GM12878 (cell line): ENCODE results near the gene ATF7IP. TPM values are rescaled to one million over a fixed set of nuclear protein-coding genes. Genes with fewer than 3 reads are reported as not detected.
A peak's percentile ranks its signal among the peaks of the same experiment; 100 is the strongest.

Experiments
- CBX5 ChIP-seq: sonication (generic); IDR thresholded peaks from 2 replicates; pipeline ENCODE4 v1.6.1; 2016; ENCODE audit warnings: low read depth, moderate library complexity, mild to moderate bottlenecking, inconsistent platforms
- CHD2 ChIP-seq: IDR thresholded peaks from 2 replicates; pipeline ENCODE4 v1.6.1; 2011; ENCODE audit warnings: low read depth, low read length, improper control_type of control experiment, borderline replicate concordance
- DPF2 ChIP-seq: fragments of 450-650 bp; IDR thresholded peaks from 2 replicates; pipeline ENCODE4 v1.6.1; 2017; ENCODE audit warnings: mild to moderate bottlenecking
- FOS ChIP-seq: IDR thresholded peaks from 3 replicates; pipeline ENCODE4 v1.6.1; 2011; ENCODE audit warnings: borderline replicate concordance; ENCODE audit not compliant: insufficient read length; ENCODE audit errors: extremely low read depth
- JUND ChIP-seq: IDR thresholded peaks from 2 replicates; pipeline ENCODE4 v1.6.1; 2012; ENCODE audit warnings: low read depth, mild to moderate bottlenecking, low read length, improper control_type of control experiment, moderate library complexity
- KLF5 ChIP-seq: fragments of 450-650 bp; IDR thresholded peaks from 2 replicates; pipeline ENCODE4 v1.6.1; 2014; ENCODE audit warnings: mild to moderate bottlenecking; ENCODE audit not compliant: partially characterized antibody
- MEF2B ChIP-seq: fragments of 450-650 bp; IDR thresholded peaks from 2 replicates; pipeline ENCODE4 v1.6.1; 2018; ENCODE audit warnings: mild to moderate bottlenecking, moderate library complexity; ENCODE audit not compliant: partially characterized antibody, poor library complexity, severe bottlenecking
- NR2C1 ChIP-seq: fragments of 450-650 bp; IDR thresholded peaks from 2 replicates; pipeline ENCODE4 v1.6.1; 2017; ENCODE audit warnings: antibody characterized with exemption, mild to moderate bottlenecking, moderate library complexity
- NR2F1 ChIP-seq: fragments of 450-650 bp; conservative IDR thresholded peaks from 2 replicates; pipeline ENCODE4 v1.6.1; 2017; ENCODE audit warnings: mild to moderate bottlenecking
- RAD21 ChIP-seq: IDR thresholded peaks from 2 replicates; pipeline ENCODE4 v1.6.1; 2011; ENCODE audit warnings: mild to moderate bottlenecking, low read depth, low read length, moderate library complexity; ENCODE audit not compliant: insufficient read depth
- RELA ChIP-seq: fragments of 450-650 bp; IDR thresholded peaks from 2 replicates; pipeline ENCODE4 v1.8.0; 2014; ENCODE audit warnings: borderline replicate concordance; ENCODE audit not compliant: partially characterized antibody
- SUPT20H ChIP-seq: IDR thresholded peaks from 2 replicates; pipeline ENCODE4 v1.6.1; 2011; ENCODE audit warnings: low read depth, mild to moderate bottlenecking, low read length, moderate library complexity, borderline replicate concordance; ENCODE audit not compliant: control insufficient read depth
- polyA plus RNA-seq, 11 experiments: library from polyadenylated mRNA; depleted of rRNA in 4 of 11; unstranded in 6 of 11; stranded (reverse) in 5 of 11; fragments of >200 nt; fragmentation: Nextera tagmentation in 4 of 11; fragmentation: Illumina TruSeq in 1 of 11; extraction: Ambion mirVana in 4 of 11; extraction: Trizol in 1 of 11; gene quantifications; 1 replicate in 1 of 11; 2 replicates in 10 of 11; pipeline versions ENCODE4 v1.2.1 to v1.2.3, GENCODE V29; 2011 to 2016; ENCODE audit warnings: inconsistent platforms in 2 of 11, missing spikeins in 2 of 11, low read depth in 1 of 11
- total RNA-seq, 4 experiments: library from RNA; depleted of rRNA in 3 of 4; stranded (reverse); fragments of >200 nt in 3 of 4; fragmentation: Illumina TruSeq in 1 of 4; extraction: Trizol in 1 of 4; gene quantifications; 2 replicates each; pipeline versions ENCODE4 v1.2.1 to v1.2.3, GENCODE V29; 2013 to 2021
- TF ChIP-seq, protein P1 (sequence below): IDR thresholded peaks from 2 replicates; pipeline ENCODE4 v1.6.1; 2012; ENCODE audit warnings: improper control_type of control experiment, low read depth, low read length; ENCODE audit not compliant: insufficient replicate concordance
- TF ChIP-seq, protein P2 (sequence below): IDR thresholded peaks from 2 replicates; pipeline ENCODE4 v1.6.1; 2012; ENCODE audit warnings: mild to moderate bottlenecking, low read depth, low read length
- TF ChIP-seq, protein P3 (sequence below): IDR thresholded peaks from 2 replicates; pipeline ENCODE4 v1.6.1; 2011; ENCODE audit warnings: low read depth, low read length, improper control_type of control experiment, borderline replicate concordance
- TF ChIP-seq, protein P4 (sequence below): fragments of 450-650 bp; conservative IDR thresholded peaks from 2 replicates; pipeline ENCODE4 v1.6.1; 2017; ENCODE audit warnings: mild to moderate bottlenecking, moderate library complexity
- TF ChIP-seq, protein P5 (sequence below): IDR thresholded peaks from 2 replicates; pipeline ENCODE4 v1.6.1; 2012; ENCODE audit warnings: low read depth, low read length, improper control_type of control experiment

ATF7IP gene
- total and polyA plus RNA-seq, 10 of the 15 experiments (the other 5 are each of a cell fraction or from before 2014, with no cell fraction given), result 6.2 to 66.6 (median 29.3) TPM

DNA sequence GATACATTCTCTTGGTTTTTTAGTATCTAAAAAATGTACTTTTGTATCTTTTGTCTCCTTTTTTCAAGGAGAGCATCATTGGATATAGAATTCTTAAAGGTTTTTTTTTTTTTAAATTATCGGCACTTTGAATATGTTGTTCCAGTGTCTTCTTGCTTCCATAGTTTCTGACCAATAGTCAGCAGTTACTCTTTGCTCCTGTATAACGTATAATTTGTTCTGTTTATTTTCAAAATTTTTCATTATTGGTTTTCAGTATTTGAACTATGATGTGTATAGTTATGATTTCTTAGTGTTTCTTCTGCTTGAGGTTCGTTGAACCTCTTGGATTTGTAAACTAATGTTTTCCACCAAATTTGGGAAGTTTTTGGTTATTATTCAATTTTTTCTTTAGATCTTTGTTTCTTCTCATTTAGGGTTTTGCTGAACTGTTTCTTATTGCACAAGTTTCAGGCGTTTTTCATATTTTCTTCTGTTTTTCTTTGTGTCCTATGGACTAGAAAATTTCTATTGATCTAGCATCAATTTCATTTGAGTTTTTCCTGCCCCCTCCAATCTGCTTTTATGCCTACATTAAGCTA, 108.3 kb downstream of the ATF7IP start (continued):
- TF ChIP-seq, protein P1, sequence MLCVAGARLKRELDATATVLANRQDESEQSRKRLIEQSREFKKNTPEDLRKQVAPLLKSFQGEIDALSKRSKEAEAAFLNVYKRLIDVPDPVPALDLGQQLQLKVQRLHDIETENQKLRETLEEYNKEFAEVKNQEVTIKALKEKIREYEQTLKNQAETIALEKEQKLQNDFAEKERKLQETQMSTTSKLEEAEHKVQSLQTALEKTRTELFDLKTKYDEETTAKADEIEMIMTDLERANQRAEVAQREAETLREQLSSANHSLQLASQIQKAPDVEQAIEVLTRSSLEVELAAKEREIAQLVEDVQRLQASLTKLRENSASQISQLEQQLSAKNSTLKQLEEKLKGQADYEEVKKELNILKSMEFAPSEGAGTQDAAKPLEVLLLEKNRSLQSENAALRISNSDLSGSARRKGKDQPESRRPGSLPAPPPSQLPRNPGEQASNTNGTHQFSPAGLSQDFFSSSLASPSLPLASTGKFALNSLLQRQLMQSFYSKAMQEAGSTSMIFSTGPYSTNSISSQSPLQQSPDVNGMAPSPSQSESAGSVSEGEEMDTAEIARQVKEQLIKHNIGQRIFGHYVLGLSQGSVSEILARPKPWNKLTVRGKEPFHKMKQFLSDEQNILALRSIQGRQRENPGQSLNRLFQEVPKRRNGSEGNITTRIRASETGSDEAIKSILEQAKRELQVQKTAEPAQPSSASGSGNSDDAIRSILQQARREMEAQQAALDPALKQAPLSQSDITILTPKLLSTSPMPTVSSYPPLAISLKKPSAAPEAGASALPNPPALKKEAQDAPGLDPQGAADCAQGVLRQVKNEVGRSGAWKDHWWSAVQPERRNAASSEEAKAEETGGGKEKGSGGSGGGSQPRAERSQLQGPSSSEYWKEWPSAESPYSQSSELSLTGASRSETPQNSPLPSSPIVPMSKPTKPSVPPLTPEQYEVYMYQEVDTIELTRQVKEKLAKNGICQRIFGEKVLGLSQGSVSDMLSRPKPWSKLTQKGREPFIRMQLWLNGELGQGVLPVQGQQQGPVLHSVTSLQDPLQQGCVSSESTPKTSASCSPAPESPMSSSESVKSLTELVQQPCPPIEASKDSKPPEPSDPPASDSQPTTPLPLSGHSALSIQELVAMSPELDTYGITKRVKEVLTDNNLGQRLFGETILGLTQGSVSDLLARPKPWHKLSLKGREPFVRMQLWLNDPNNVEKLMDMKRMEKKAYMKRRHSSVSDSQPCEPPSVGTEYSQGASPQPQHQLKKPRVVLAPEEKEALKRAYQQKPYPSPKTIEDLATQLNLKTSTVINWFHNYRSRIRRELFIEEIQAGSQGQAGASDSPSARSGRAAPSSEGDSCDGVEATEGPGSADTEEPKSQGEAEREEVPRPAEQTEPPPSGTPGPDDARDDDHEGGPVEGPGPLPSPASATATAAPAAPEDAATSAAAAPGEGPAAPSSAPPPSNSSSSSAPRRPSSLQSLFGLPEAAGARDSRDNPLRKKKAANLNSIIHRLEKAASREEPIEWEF, result no peak
- TF ChIP-seq FOS, result no peak
- TF ChIP-seq, protein P2, sequence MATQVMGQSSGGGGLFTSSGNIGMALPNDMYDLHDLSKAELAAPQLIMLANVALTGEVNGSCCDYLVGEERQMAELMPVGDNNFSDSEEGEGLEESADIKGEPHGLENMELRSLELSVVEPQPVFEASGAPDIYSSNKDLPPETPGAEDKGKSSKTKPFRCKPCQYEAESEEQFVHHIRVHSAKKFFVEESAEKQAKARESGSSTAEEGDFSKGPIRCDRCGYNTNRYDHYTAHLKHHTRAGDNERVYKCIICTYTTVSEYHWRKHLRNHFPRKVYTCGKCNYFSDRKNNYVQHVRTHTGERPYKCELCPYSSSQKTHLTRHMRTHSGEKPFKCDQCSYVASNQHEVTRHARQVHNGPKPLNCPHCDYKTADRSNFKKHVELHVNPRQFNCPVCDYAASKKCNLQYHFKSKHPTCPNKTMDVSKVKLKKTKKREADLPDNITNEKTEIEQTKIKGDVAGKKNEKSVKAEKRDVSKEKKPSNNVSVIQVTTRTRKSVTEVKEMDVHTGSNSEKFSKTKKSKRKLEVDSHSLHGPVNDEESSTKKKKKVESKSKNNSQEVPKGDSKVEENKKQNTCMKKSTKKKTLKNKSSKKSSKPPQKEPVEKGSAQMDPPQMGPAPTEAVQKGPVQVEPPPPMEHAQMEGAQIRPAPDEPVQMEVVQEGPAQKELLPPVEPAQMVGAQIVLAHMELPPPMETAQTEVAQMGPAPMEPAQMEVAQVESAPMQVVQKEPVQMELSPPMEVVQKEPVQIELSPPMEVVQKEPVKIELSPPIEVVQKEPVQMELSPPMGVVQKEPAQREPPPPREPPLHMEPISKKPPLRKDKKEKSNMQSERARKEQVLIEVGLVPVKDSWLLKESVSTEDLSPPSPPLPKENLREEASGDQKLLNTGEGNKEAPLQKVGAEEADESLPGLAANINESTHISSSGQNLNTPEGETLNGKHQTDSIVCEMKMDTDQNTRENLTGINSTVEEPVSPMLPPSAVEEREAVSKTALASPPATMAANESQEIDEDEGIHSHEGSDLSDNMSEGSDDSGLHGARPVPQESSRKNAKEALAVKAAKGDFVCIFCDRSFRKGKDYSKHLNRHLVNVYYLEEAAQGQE, result no peak
- TF ChIP-seq CBX5, result peak; percentile 99
- TF ChIP-seq MEF2B, result peak; percentile 10
- peak; percentile 90 for TF ChIP-seq KLF5
- TF ChIP-seq NR2F1, result no peak
- no peak for TF ChIP-seq JUND
- TF ChIP-seq, protein P3, sequence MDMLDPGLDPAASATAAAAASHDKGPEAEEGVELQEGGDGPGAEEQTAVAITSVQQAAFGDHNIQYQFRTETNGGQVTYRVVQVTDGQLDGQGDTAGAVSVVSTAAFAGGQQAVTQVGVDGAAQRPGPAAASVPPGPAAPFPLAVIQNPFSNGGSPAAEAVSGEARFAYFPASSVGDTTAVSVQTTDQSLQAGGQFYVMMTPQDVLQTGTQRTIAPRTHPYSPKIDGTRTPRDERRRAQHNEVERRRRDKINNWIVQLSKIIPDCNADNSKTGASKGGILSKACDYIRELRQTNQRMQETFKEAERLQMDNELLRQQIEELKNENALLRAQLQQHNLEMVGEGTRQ, result no peak
- no peak for TF ChIP-seq NR2C1
- TF ChIP-seq, protein P4, sequence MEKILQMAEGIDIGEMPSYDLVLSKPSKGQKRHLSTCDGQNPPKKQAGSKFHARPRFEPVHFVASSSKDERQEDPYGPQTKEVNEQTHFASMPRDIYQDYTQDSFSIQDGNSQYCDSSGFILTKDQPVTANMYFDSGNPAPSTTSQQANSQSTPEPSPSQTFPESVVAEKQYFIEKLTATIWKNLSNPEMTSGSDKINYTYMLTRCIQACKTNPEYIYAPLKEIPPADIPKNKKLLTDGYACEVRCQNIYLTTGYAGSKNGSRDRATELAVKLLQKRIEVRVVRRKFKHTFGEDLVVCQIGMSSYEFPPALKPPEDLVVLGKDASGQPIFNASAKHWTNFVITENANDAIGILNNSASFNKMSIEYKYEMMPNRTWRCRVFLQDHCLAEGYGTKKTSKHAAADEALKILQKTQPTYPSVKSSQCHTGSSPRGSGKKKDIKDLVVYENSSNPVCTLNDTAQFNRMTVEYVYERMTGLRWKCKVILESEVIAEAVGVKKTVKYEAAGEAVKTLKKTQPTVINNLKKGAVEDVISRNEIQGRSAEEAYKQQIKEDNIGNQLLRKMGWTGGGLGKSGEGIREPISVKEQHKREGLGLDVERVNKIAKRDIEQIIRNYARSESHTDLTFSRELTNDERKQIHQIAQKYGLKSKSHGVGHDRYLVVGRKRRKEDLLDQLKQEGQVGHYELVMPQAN, result no peak
- TF ChIP-seq RAD21, result no peak
- TF ChIP-seq, protein P5, sequence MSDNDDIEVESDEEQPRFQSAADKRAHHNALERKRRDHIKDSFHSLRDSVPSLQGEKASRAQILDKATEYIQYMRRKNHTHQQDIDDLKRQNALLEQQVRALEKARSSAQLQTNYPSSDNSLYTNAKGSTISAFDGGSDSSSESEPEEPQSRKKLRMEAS, result no peak
- no peak for TF ChIP-seq CHD2
- TF ChIP-seq RELA, result no peak
- no peak for TF ChIP-seq DPF2
- no peak for TF ChIP-seq SUPT20H
